HG03175 (cell line): ENCODE results near the gene CYP27A1.

Experiments used
- ATAC-seq: cut with Tn5 transposase; IDR thresholded peaks from one replicate; pipeline ENCODE4 v1.9.1; 2021; ENCODE audit warnings: mild to moderate bottlenecking, moderate library complexity; ENCODE audit not compliant: unreplicated experiment

The CYP27A1 gene

GRCh38 chr2:218781691-218782527 lies at the start of gene CYP27A1:
TSS of gene CYP27A1 (plus strand) at chr2:218782147. CDS start at chr2:218782183, 36 bp downstream.
- ATAC-seq: no peak

- no peak for ATAC-seq
Observed at GRCh38 chr2:218732761-218733158, 49.2 kb upstream of the CYP27A1 start.

- no peak for ATAC-seq
Observed at GRCh38 chr2:218733171-218734021, 48.6 kb upstream of the CYP27A1 start.

- ATAC-seq: no peak
Observed at GRCh38 chr2:218734190-218734975, 47.6 kb upstream of the CYP27A1 start.

- no peak for ATAC-seq
Observed at GRCh38 chr2:218736531-218736930, 45.4 kb upstream of the CYP27A1 start.

GRCh38 chr2:218743068-218743467 lies 38.9 kb upstream of the CYP27A1 start:
- ATAC-seq: no peak

GRCh38 chr2:218744615-218745014 lies 37.3 kb upstream of the CYP27A1 start:
- ATAC-seq: no peak

GRCh38 chr2:218745160-218745558 lies 36.8 kb upstream of the CYP27A1 start:
- no peak for ATAC-seq

GRCh38 chr2:218745559-218746469 lies 36.1 kb upstream of the CYP27A1 start:
- ATAC-seq: no peak

- ATAC-seq: no peak
Observed at GRCh38 chr2:218746470-218746795, 35.5 kb upstream of the CYP27A1 start.

- no peak for ATAC-seq
Observed at GRCh38 chr2:218746960-218747359, 35.0 kb upstream of the CYP27A1 start.

GRCh38 chr2:218748741-218749441 lies 33.1 kb upstream of the CYP27A1 start:
- ATAC-seq: no peak

GRCh38 chr2:218754201-218754600 lies 27.7 kb upstream of the CYP27A1 start:
- no peak for ATAC-seq

- ATAC-seq: no peak
Observed at GRCh38 chr2:218754781-218755180, 27.2 kb upstream of the CYP27A1 start.

- ATAC-seq: no peak
Observed at GRCh38 chr2:218755198-218755566, 26.8 kb upstream of the CYP27A1 start.

GRCh38 chr2:218755567-218756404 lies 26.2 kb upstream of the CYP27A1 start:
- no peak for ATAC-seq

GRCh38 chr2:218756599-218757377 lies 25.2 kb upstream of the CYP27A1 start:
- no peak for ATAC-seq

GRCh38 chr2:218761795-218762194 lies 20.2 kb upstream of the CYP27A1 start:
- no peak for ATAC-seq
